Measurements from ENCODE around the gene SKAP2.

- TF ChIP-seq POLR2AphosphoS5 (IDR thresholded peaks at IDR 0.05; ENCODE audit: insufficient read depth, low read depth, low read length) (no peak), CTCF (IDR thresholded peaks at IDR 0.05; ENCODE audit: extremely low read depth in 1 of 2, insufficient read depth in 1 of 2, low read depth in 1 of 2, low read length in 2 of 2) (no peak), EZH2 (IDR thresholded peaks at IDR 0.05; ENCODE audit: borderline replicate concordance, low read depth, low read length, severe bottlenecking) (no peak), POLR2A (IDR thresholded peaks at IDR 0.05; ENCODE audit: low read depth, low read length) (no peak)
These were observed 74.8 kb downstream of the SKAP2 start for GRCh38 chr7:26789481-26790184.
